ENCODE measurements around the gene SORCS2.

- TF ChIP-seq CTCF (IDR thresholded peaks at IDR 0.05; ENCODE audit: borderline replicate concordance, extremely low read depth, low read length, poor library complexity, severe bottlenecking) (no peak), EZH2 (IDR thresholded peaks at IDR 0.05; ENCODE audit: borderline replicate concordance, low read depth, low read length, severe bottlenecking) (no peak)
Measured at GRCh38 chr4:7735961-7736360, 543.6 kb downstream of the SORCS2 start.
